Transverse colon (tissue), 4 donors: Measurements from ENCODE around the gene C5AR1. TPM values are rescaled to one million over a fixed set of nuclear protein-coding genes. Genes with fewer than 3 reads are reported as not detected.

Source experiments
- DNase-seq: peaks from one replicate; pipeline ENCODE4 v3.0.0-alpha.2; 2019
- H3K27ac ChIP-seq, 4 donors: fragments of 200-600 bp; sonication (generic); 2 replicates each; pipeline ENCODE4 v1.5.1; 2016 to 2018; ENCODE audit warnings: inconsistent platforms in 4 of 4
- H3K27me3 ChIP-seq: fragments of 200-600 bp; sonication (generic); 2 replicates; pipeline ENCODE4 v1.5.1; 2017; ENCODE audit warnings: inconsistent platforms
- H3K36me3 ChIP-seq, 4 donors: fragments of 200-600 bp; sonication (generic); 2 replicates each; pipeline ENCODE4 v1.5.1; 2017 to 2019; ENCODE audit warnings: inconsistent platforms in 4 of 4
- H3K4me1 ChIP-seq, 4 donors: fragments of 200-600 bp; sonication (generic); 2 replicates each; pipeline ENCODE4 v1.5.1; 2017 to 2020; ENCODE audit warnings: inconsistent platforms in 4 of 4
- H3K4me3 ChIP-seq, 4 donors: fragments of 200-600 bp; sonication (generic); 1 replicate in 1 of 4; 2 replicates in 3 of 4; pipeline versions ENCODE4 v1.5.1 to v1.6.1; 2017 to 2019; ENCODE audit warnings: inconsistent platforms in 4 of 4
- H3K9me3 ChIP-seq, 2 donors: fragments of 200-600 bp; sonication (generic); 2 replicates each; pipeline ENCODE4 v1.5.1; 2017 to 2019; ENCODE audit warnings: inconsistent platforms in 2 of 2
- CTCF ChIP-seq, 5 experiments: fragments of 200-600 bp in 3 of 5; fragments of 450-650 bp in 2 of 5; sonication (generic) in 3 of 5; IDR thresholded peaks; 1 replicate in 2 of 5; 2 replicates in 3 of 5; pipeline ENCODE4 v1.5.1; 2016 to 2017; ENCODE audit warnings: antibody characterized with exemption in 5 of 5, inconsistent platforms in 3 of 5, mild to moderate bottlenecking in 2 of 5, moderate library complexity in 1 of 5
- EP300 ChIP-seq: sonication (generic); formaldehyde crosslinking; IDR thresholded peaks from one replicate; pipeline ENCODE4 v1.6.1; 2017; ENCODE audit warnings: antibody characterized with exemption, low read depth
- POLR2A ChIP-seq: fragments of 450-650 bp; IDR thresholded peaks from one replicate; pipeline ENCODE4 v1.6.1; 2016; ENCODE audit warnings: antibody characterized with exemption, mild to moderate bottlenecking, moderate library complexity
- POLR2AphosphoS5 ChIP-seq, 3 donors: sonication (generic); formaldehyde crosslinking; IDR thresholded peaks; one replicate each; pipeline ENCODE4 v1.6.1; 2016; ENCODE audit warnings: antibody characterized with exemption in 3 of 3
- WGBS, 2 donors: methylation state at CpG; one replicate each; pipeline ENCODE4 v1.1.5; 2018; ENCODE audit warnings: low coverage in 1 of 2; 5-methylcytosine and 5-hydroxymethylcytosine counted together
- in situ Hi-C, 4 donors: fragments of 200-750 bp; cut with MboI; loops; one replicate each; pipeline versions ENCODE4 v1.15.0 to v1.15.1; 2017; ENCODE audit warnings: low sequenced_read_pairs in 3 of 4, low pct_ligation_motif_present in 1 of 4, low pct_unique_long_range_greater_than_20kb in 1 of 4
- intact Hi-C: fragments of 100-400 bp; cut with DNase I; formaldehyde crosslinking; loops from one replicate; pipeline ENCODE4 v1.15.1; 2023; ENCODE audit warnings: low total_unique reads
- total RNA-seq, 4 donors: library from RNA; depleted of rRNA; stranded (reverse); fragments of >200 nt; gene quantifications; one replicate each; pipeline ENCODE4 v1.1.0, GENCODE V29; 2016

C5AR1 gene
- total RNA-seq, 4 donors from 2014 or later, result 0.60 to 9.0 (median 5.3) TPM

DNA sequence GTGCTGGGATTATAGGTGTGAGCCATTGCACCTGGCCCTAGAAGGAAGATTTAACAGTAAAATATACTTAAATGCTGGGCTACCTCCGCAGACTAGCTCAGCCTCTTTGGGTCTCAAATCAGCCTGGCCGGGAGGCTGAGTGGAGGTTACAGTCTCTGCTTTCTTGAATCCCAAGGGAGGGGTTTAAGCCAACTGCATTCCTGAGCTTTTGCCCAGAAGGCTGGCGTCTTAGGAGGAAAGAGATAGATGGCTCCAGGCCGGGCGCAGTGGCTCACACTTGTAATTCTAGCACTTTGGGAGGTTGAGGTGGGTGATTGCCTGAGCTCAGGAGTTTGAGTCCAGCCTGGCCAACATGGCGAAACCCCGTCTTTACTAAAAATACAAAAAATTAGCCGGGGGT lies 623 bp upstream of the C5AR1 start:
- 70% methylated on average over 8 of the region's 8 CpGs; no CpG with 5 or more reads in 1 of the 2 donors for WGBS, 2 donors
- peaks cover 0 to 6% (median 0%) of the 10 kb centered on the region in 4 donors for H3K4me1 ChIP-seq
- no peaks in the 10 kb centered on the region for H3K36me3 ChIP-seq
- H3K27ac ChIP-seq, result no peak overlapping the region
- peaks cover 9% of the 10 kb centered on the region for H3K27me3 ChIP-seq
- intact Hi-C loops, result no loop called here
- in situ Hi-C loops, result loop anchor here in 1 of 4 donors (25.0 kb wide), 1 partner anchor 403 kb away; the partner anchor contains the start of gene EHD2
- no peaks in the 10 kb centered on the region for H3K9me3 ChIP-seq
- DNase-seq, result no peak
- TF ChIP-seq POLR2AphosphoS5 (IDR thresholded peaks at IDR 0.05) (no peak), CTCF (IDR thresholded peaks at IDR 0.05) (no peak), POLR2A (no peak), EP300 (no peak)
- H3K4me3 ChIP-seq, result no peak overlapping the region

GRCh38 chr19:47310323-47310722 lies 662 bp downstream of the C5AR1 start:
- Histone ChIP-seq H3K27me3 (peaks cover 9% of the 10 kb centered on the region), H3K4me1 (peaks cover 0 to 3% (median 0%) of the 10 kb centered on the region in 4 donors), H3K9me3 (no peaks in the 10 kb centered on the region), H3K36me3 (no peaks in the 10 kb centered on the region), H3K4me3 (peak overlapping the region in 1 of 4 donors; percentile 14), H3K27ac (peak overlapping the region; percentile 18 to 45 (median 22))
- intact Hi-C loops, result loop anchor here (10.0 kb wide), 1 partner anchor 74 kb away; no protein-coding TSS in a partner anchor
- WGBS, 2 donors, result 83 to 87% methylated on average over 1 to 2 of the region's 2 CpGs
- in situ Hi-C loops, result loop anchor here in 1 of 4 donors (25.0 kb wide), 1 partner anchor 402 kb away; the partner anchor contains the start of gene EHD2
- no peak for DNase-seq
- no peak for TF ChIP-seq POLR2AphosphoS5 (IDR thresholded peaks at IDR 0.05)
- no peak for TF ChIP-seq CTCF (IDR thresholded peaks at IDR 0.05)
- TF ChIP-seq EP300, result no peak
- TF ChIP-seq POLR2A, result no peak

DNA sequence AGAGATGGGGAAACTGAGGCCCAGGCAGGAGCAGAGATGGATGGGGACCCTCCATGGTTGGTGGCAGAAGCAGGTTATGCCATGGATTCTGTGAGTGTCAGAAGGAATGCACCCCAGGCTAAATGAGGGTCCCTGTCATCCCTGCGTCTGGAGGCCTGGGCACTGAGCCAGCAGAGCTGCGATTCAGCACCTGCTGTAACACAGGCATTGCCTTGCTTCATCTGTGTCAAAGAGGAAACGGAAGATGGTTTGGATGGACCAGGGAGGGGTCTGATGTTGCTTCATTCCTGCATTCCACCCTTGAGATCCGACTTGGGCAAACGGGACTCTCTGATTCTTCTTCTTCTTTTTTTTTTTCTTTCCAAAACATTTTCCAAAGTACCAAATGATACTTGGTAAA lies 1.2 kb downstream of the C5AR1 start:
- no peak for DNase-seq
- H3K36me3 ChIP-seq, result no peaks in the 10 kb centered on the region
- intact Hi-C loops (loop anchor here (10.0 kb wide), 1 partner anchor 74 kb away; no protein-coding TSS in a partner anchor), in situ Hi-C loops (loop anchor here in 1 of 4 donors (25.0 kb wide), 1 partner anchor 401 kb away; the partner anchor contains the start of gene EHD2)
- peak overlapping the region in 1 of 4 donors; percentile 14 for H3K4me3 ChIP-seq
- no peaks in the 10 kb centered on the region for H3K9me3 ChIP-seq
- 7% methylated on average over 5 of the region's 5 CpGs; no CpG with 5 or more reads in 1 of the 2 donors for WGBS, 2 donors
- H3K27ac ChIP-seq, result peak overlapping the region in 2 of 4 donors; percentile 9 to 21
- TF ChIP-seq EP300 (no peak), POLR2AphosphoS5 (IDR thresholded peaks at IDR 0.05) (no peak), CTCF (IDR thresholded peaks at IDR 0.05) (no peak), POLR2A (no peak)
- peaks cover 9% of the 10 kb centered on the region for H3K27me3 ChIP-seq
- no peaks in the 10 kb centered on the region for H3K4me1 ChIP-seq

DNA sequence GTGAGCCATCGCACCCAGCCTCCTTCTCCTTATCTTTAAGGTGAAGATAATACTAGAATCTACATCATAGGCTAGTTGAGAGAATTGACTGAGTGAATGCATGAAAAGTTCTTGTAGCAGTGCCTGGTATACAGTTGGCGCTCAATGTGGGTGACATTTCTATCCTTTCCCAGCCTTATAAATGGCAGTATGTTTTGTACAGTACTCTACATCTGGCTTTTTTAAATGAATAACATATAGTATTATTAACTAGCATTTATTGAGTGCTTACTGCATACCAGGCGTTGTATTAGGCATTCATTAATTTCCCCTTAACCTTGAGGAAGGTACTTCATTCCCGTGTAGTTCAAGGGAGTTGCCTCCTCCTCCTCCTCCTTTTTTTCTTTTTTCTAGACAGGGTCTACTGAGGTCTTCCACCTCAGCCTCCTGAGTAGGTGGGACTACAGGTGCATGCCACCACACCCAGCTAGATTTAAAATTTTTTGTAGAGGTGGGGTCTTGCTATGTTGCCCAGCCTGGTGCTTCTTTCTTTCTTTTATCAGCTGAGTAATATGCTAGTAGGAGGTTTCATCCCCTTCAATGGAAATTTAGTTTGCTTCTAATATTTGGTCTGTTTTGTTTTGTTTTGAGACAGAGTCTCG lies 2.8 kb downstream of the C5AR1 start:
- TF ChIP-seq EP300, result no peak
- no peak for TF ChIP-seq POLR2A
- TF ChIP-seq CTCF (IDR thresholded peaks at IDR 0.05), result no peak
- TF ChIP-seq POLR2AphosphoS5 (IDR thresholded peaks at IDR 0.05), result no peak
- H3K4me3 ChIP-seq, result no peak overlapping the region
- no peaks in the 10 kb centered on the region for H3K9me3 ChIP-seq
- in situ Hi-C loops, result loop anchor here in 1 of 4 donors (25.0 kb wide), 1 partner anchor 400 kb away; the partner anchor contains the start of gene EHD2
- H3K36me3 ChIP-seq, result no peaks in the 10 kb centered on the region
- H3K27me3 ChIP-seq, result peaks cover 9% of the 10 kb centered on the region
- H3K4me1 ChIP-seq, result no peaks in the 10 kb centered on the region
- H3K27ac ChIP-seq, result no peak overlapping the region
- intact Hi-C loops, result loop anchor here (10.0 kb wide), 1 partner anchor 72 kb away; no protein-coding TSS in a partner anchor
- 86 to 94% methylated on average over 2 to 5 of the region's 5 CpGs for WGBS, 2 donors
- no peak for DNase-seq
